Esophagus mucosa (tissue), 1 donor: Measurements from ENCODE around the gene IGSF11. TPM values are rescaled to one million over a fixed set of nuclear protein-coding genes. Genes with fewer than 3 reads are reported as not detected.
"Not testable (repeated sequence)": the region's sequence is repeated elsewhere in the genome, so short reads cannot be mapped to it uniquely, and the experiment has no call there.

Source experiments
- ATAC-seq: fragments of 200-7000 bp; cut with Tn5 transposase; one replicate; pipeline ENCODE4 v1.9.1; 2020
- total RNA-seq: library from RNA; stranded (reverse); gene quantifications from one replicate; pipeline ENCODE4 v1.2.4, GENCODE V29; 2023
- donor health status: DM: yes; HTN: yes; CAD: no.

Gene IGSF11
- total RNA-seq, 1 donor from 2014 or later: 0.32 TPM

- ATAC-seq: peak; percentile 99
Measured at GRCh38 chr3:118863731-118864322, 170.8 kb downstream of the IGSF11 start.

GRCh38 chr3:118859950-118860349 is 174.7 kb downstream of the IGSF11 start:
- no peak for ATAC-seq

GRCh38 chr3:118851466-118852193 is 183.0 kb downstream of the IGSF11 start:
- ATAC-seq: not testable (repeated sequence)

- no peak for ATAC-seq
Measured at GRCh38 chr3:118850687-118851086, 184.0 kb downstream of the IGSF11 start.

Other genes starting within 250 kb of the IGSF11 start
- gene TEX55, start 111.3 kb upstream of the IGSF11 start, total RNA-seq: not detected
- gene UPK1B, start 138.8 kb upstream of the IGSF11 start, total RNA-seq: 0.96 TPM
- 15.8 TPM for gene B4GALT4, start 206.0 kb upstream of the IGSF11 start, total RNA-seq